Measurements from ENCODE around the gene CSGALNACT2.

- no peak for TF ChIP-seq USF2 (CRISPR knock-in tag; IDR thresholded peaks at IDR 0.05)
- peak; percentile 11; the same call in 1 of the 2 replicates for TF ChIP-seq CTCF (IDR thresholded peaks at IDR 0.05)
- TF ChIP-seq CREB1 (CRISPR knock-in tag; IDR thresholded peaks at IDR 0.05), result no peak
- TF ChIP-seq NR3C1 (CRISPR knock-in tag; conservative IDR thresholded peaks at IDR 0.05; ENCODE audit: low read depth), result no peak
- TF ChIP-seq EMX1 (CRISPR knock-in tag; IDR thresholded peaks at IDR 0.05), result no peak
- TF ChIP-seq ATF2 (CRISPR knock-in tag; IDR thresholded peaks at IDR 0.05; ENCODE audit: borderline replicate concordance, low read depth), result no peak
- TF ChIP-seq ZBTB43 (CRISPR knock-in tag; IDR thresholded peaks at IDR 0.05), result no peak
- no peak for TF ChIP-seq NR2C2 (CRISPR knock-in tag; IDR thresholded peaks at IDR 0.05)
- no peak for TF ChIP-seq MAX (CRISPR knock-in tag; IDR thresholded peaks at IDR 0.05)
- TF ChIP-seq HMGA2 (CRISPR knock-in tag; IDR thresholded peaks at IDR 0.05), result no peak
- no peak for TF ChIP-seq GABPB1 (CRISPR knock-in tag; IDR thresholded peaks at IDR 0.05)
These were observed 59.8 kb downstream of the CSGALNACT2 start for GRCh38 chr10:43197834-43198681.
